Kidney epithelial cell (primary cell): ENCODE data around the gene NFIA. TPM values are rescaled to one million over a fixed set of nuclear protein-coding genes. Genes with fewer than 3 reads are reported as not detected.
A peak's percentile ranks its signal among the peaks of the same experiment; 100 is the strongest.

Experiments
- DNase-seq: peaks from one replicate; pipeline ENCODE4 v3.0.0-alpha.2; 2010; ENCODE audit warnings: low read depth
- H3K27me3 ChIP-seq: 2 replicates; pipeline ENCODE4 v1.6.0; 2011; ENCODE audit warnings: low read length; ENCODE audit not compliant: control insufficient read depth, insufficient read depth
- H3K36me3 ChIP-seq: 2 replicates; pipeline ENCODE4 v1.5.1; 2011; ENCODE audit warnings: low read length; ENCODE audit not compliant: control insufficient read depth, insufficient read depth
- H3K4me3 ChIP-seq: 2 replicates; pipeline ENCODE4 v1.5.1; 2011; ENCODE audit warnings: low read depth, mild to moderate bottlenecking, control low read depth, low read length
- CTCF ChIP-seq: IDR thresholded peaks from 2 replicates; pipeline ENCODE4 v1.5.1; 2011; ENCODE audit warnings: mild to moderate bottlenecking, moderate library complexity, low read length, control low read depth, inconsistent platforms; ENCODE audit not compliant: insufficient read depth, poor library complexity, severe bottlenecking
- total RNA-seq: library from RNA; depleted of rRNA; stranded (reverse); fragments of >200 nt; gene quantifications from 2 replicates; pipeline ENCODE4 v1.2.3, GENCODE V29; 2015

NFIA gene
- total RNA-seq, 1 donor from 2014 or later: 3.5 TPM

- no peak for TF ChIP-seq CTCF
- no peaks in the 10 kb centered on the region for H3K27me3 ChIP-seq
- H3K4me3 ChIP-seq: peak overlapping the region; percentile 45
- H3K36me3 ChIP-seq: no peaks in the 10 kb centered on the region
- DNase-seq: peak; percentile 98
These were observed 4.5 kb upstream of the NFIA start for GRCh38 chr1:61077676-61078541.

GRCh38 chr1:61078618-61079295, 3.6 kb upstream of the NFIA start:
- no peak for DNase-seq
- no peaks in the 10 kb centered on the region for H3K36me3 ChIP-seq
- no peak overlapping the region for H3K4me3 ChIP-seq
- no peaks in the 10 kb centered on the region for H3K27me3 ChIP-seq
- no peak for TF ChIP-seq CTCF

GRCh38 chr1:61079296-61079897, 3.0 kb upstream of the NFIA start:
- Histone ChIP-seq H3K36me3 (no peaks in the 10 kb centered on the region), H3K4me3 (no peak overlapping the region), H3K27me3 (no peaks in the 10 kb centered on the region)
- no peak for TF ChIP-seq CTCF
- no peak for DNase-seq

- no peak for DNase-seq
- Histone ChIP-seq H3K27me3 (no peaks in the 10 kb centered on the region), H3K36me3 (no peaks in the 10 kb centered on the region), H3K4me3 (no peak overlapping the region)
- peak; percentile 32 for TF ChIP-seq CTCF
These were observed 2.4 kb upstream of the NFIA start for GRCh38 chr1:61079898-61080336.

- TF ChIP-seq CTCF: no peak
These were observed 1.8 kb upstream of the NFIA start for GRCh38 chr1:61080413-61081143.

More at GRCh38 chr1:61080413-61081143, 1.8 kb upstream of the NFIA start:
- H3K36me3 ChIP-seq: no peaks in the 10 kb centered on the region
- H3K27me3 ChIP-seq: no peaks in the 10 kb centered on the region
- DNase-seq: no peak
- no peak overlapping the region for H3K4me3 ChIP-seq
